ENCODE measurements around the gene PPP1R15B.

The PPP1R15B gene

GRCh38 chr1:204407295-204407971 lies 4.2 kb downstream of the PPP1R15B start:
- TF ChIP-seq CTCF (IDR thresholded peaks at IDR 0.05) = no peak
- Histone ChIP-seq H3K4me1 (peaks cover 0 to 35% (median 19%) of the 10 kb centered on the region in 4 donors), H3K27ac (peak overlapping the region; percentile 45 to 100), H3K27me3 (no peaks in the 10 kb centered on the region), H3K9me3 (no peaks in the 10 kb centered on the region), H3K4me3 (peak overlapping the region; percentile 86 to 92), H3K36me3 (peaks cover 21 to 28% (median 27%) of the 10 kb centered on the region in 3 donors)
- intact Hi-C loops (cut with DNase I; ENCODE audit: low total_unique reads) = no loop called here
- no peak for DNase-seq

DNA sequence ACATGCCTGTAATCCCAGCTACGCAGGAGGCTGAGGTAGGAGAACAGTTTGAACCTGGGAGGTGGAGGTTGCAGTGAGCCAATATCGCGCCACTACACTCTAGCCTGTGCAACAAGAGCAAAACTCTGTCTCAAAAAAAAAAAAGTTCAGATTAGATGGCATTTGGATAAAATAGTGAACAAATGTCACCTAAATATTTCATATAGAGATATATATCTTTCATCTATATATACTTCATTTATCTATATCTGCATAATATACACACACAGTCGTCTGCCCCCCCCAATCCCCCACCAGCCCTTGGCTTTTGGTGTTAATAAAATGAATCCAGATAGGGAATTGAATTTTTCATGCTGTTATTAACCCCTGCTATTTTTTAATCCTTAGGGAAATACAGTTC lies 5.0 kb downstream of the PPP1R15B start:
- H3K9me3 ChIP-seq = no peaks in the 10 kb centered on the region
- H3K27me3 ChIP-seq = no peaks in the 10 kb centered on the region
- intact Hi-C loops (cut with DNase I; ENCODE audit: low total_unique reads) = no loop called here
- peaks cover 23 to 35% (median 30%) of the 10 kb centered on the region in 3 donors for H3K36me3 ChIP-seq
- peak overlapping the region; percentile 8 to 100 for H3K27ac ChIP-seq
- no peak for DNase-seq
- H3K4me3 ChIP-seq = peak overlapping the region; percentile 86 to 92
- no peak for TF ChIP-seq CTCF (IDR thresholded peaks at IDR 0.05)
- peaks cover 0 to 31% (median 18%) of the 10 kb centered on the region in 4 donors for H3K4me1 ChIP-seq

GRCh38 chr1:204405988-204406387 lies 5.6 kb downstream of the PPP1R15B start:
- Histone ChIP-seq H3K27ac (peak overlapping the region; percentile 8 to 100), H3K36me3 (peaks cover 23 to 39% (median 30%) of the 10 kb centered on the region in 3 donors)

DNA sequence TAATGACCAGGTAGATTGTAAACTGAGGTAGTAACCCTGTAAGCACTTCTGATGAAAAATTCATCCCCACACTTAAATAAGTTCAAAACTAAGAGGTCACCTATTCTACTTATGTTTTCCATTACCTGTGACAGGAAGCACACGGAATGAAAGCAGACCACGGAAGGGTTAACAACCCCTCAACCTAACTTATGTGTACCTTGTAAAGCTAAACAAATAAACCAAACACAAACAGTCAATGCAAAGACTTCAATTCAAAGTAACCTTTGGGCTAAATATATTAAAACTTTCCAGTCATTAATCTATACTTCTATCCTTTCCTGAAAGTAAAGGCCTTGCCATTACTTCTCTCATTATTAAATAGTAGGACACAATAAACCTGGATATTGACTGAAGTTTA lies 7.0 kb downstream of the PPP1R15B start:
- Histone ChIP-seq H3K36me3 (peaks cover 32 to 52% (median 43%) of the 10 kb centered on the region in 3 donors), H3K4me3 (no peak overlapping the region), H3K27ac (no peak overlapping the region), H3K27me3 (no peaks in the 10 kb centered on the region), H3K9me3 (no peaks in the 10 kb centered on the region), H3K4me1 (peaks cover 0 to 31% (median 18%) of the 10 kb centered on the region in 4 donors)
- no peak for DNase-seq
- intact Hi-C loops (cut with DNase I; ENCODE audit: low total_unique reads) = no loop called here
- no peak for TF ChIP-seq CTCF (IDR thresholded peaks at IDR 0.05)

More at GRCh38 chr1:204405988-204406387, 5.6 kb downstream of the PPP1R15B start:
- peaks cover 0 to 31% (median 18%) of the 10 kb centered on the region in 4 donors for H3K4me1 ChIP-seq
- intact Hi-C loops (cut with DNase I; ENCODE audit: low total_unique reads) = no loop called here
- no peak for TF ChIP-seq CTCF (IDR thresholded peaks at IDR 0.05)
- no peaks in the 10 kb centered on the region for H3K27me3 ChIP-seq
- DNase-seq = no peak
- H3K9me3 ChIP-seq = no peaks in the 10 kb centered on the region
- H3K4me3 ChIP-seq = peak overlapping the region; percentile 86 to 92

GRCh38 chr1:204402391-204402790 lies 9.2 kb downstream of the PPP1R15B start:
- H3K4me3 ChIP-seq = no peak overlapping the region
- DNase-seq = no peak
- H3K27me3 ChIP-seq = no peaks in the 10 kb centered on the region
- no peak overlapping the region for H3K27ac ChIP-seq
- peaks cover 0 to 31% (median 18%) of the 10 kb centered on the region in 4 donors for H3K4me1 ChIP-seq
- intact Hi-C loops (cut with DNase I; ENCODE audit: low total_unique reads) = no loop called here
- peaks cover 39 to 61% (median 57%) of the 10 kb centered on the region in 3 donors for H3K36me3 ChIP-seq
- no peaks in the 10 kb centered on the region for H3K9me3 ChIP-seq
- TF ChIP-seq CTCF (IDR thresholded peaks at IDR 0.05) = no peak

Data from tibial artery (tissue), 4 donors.